IMR-90 (cell line): ENCODE measurements around the gene KAZN. TPM values are rescaled to one million over a fixed set of nuclear protein-coding genes. Genes with fewer than 3 reads are reported as not detected.

Experiments
- ATAC-seq: fragments of 200-7000 bp; cut with Tn5 transposase; 2 replicates; pipeline ENCODE4 v1.9.1; 2020; ENCODE audit warnings: low read depth, mild to moderate bottlenecking, moderate library complexity
- BruUV-seq: library from RNA; stranded (reverse); fragments of 400-500 nt; replicated peaks from 2 replicates; lab custom pipeline; 2021; lab: Mats Ljungman, UMichigan
- CTCF ChIA-PET: fragments of 300-600 bp; formaldehyde crosslinking; extraction: SDS; loops from one replicate; lab custom pipeline; 2021; ENCODE audit warnings: antibody characterized with exemption; lab: Yijun Ruan, JAX
- POLR2A ChIA-PET: fragments of 300-600 bp; sonication (Branson Sonifier 250); formaldehyde crosslinking; loops from one replicate; lab custom pipeline; 2022; ENCODE audit warnings: antibody characterized with exemption; ENCODE audit not compliant: unreplicated experiment; lab: Charles Lee
- DNase-seq: peaks from one replicate; pipeline ENCODE4 v3.0.0; 2013
- H2AFZ ChIP-seq: replicated peaks from 2 replicates; pipeline ENCODE3; 2013; ENCODE audit warnings: low read length, mild to moderate bottlenecking; ENCODE audit not compliant: poor library complexity
- H2AK5ac ChIP-seq: 2 replicates; pipeline ENCODE4 v1.6.1; 2013; ENCODE audit warnings: low read depth, low read length, inconsistent platforms
- H2AK9ac ChIP-seq: replicated peaks from 2 replicates; pipeline ENCODE3; 2013; ENCODE audit warnings: mild to moderate bottlenecking, low read depth, low read length, moderate library complexity; ENCODE audit not compliant: poor library complexity
- H2BK120ac ChIP-seq: 2 replicates; pipeline ENCODE4 v1.6.1; 2013; ENCODE audit warnings: low read depth, low read length, inconsistent platforms
- H2BK15ac ChIP-seq: 3 replicates; pipeline ENCODE4 v1.6.1; 2013; ENCODE audit warnings: low read depth, low read length, inconsistent platforms
- H2BK20ac ChIP-seq: 2 replicates; pipeline ENCODE4 v1.6.1; 2013; ENCODE audit warnings: low read depth, mild to moderate bottlenecking, inconsistent platforms, low read length, moderate library complexity
- H2BK5ac ChIP-seq: 2 replicates; pipeline ENCODE4 v1.6.1; 2013; ENCODE audit warnings: mild to moderate bottlenecking, low read depth, low read length, inconsistent platforms; ENCODE audit not compliant: poor library complexity, severe bottlenecking
- H3K14ac ChIP-seq: replicated peaks from 2 replicates; pipeline ENCODE4 v1.6.1; 2013; ENCODE audit warnings: low read depth, low read length, inconsistent platforms
- H3K18ac ChIP-seq: 2 replicates; pipeline ENCODE4 v1.6.1; 2013; ENCODE audit warnings: low read depth, low read length, control low read depth
- H3K23ac ChIP-seq: 2 replicates; pipeline ENCODE4 v1.6.1; 2013; ENCODE audit warnings: low read depth, low read length, inconsistent platforms
- H3K27ac ChIP-seq: 2 replicates; pipeline ENCODE4 v1.5.1; 2013; ENCODE audit warnings: mild to moderate bottlenecking, control low read depth, low read length; ENCODE audit not compliant: insufficient read depth
- H3K27me3 ChIP-seq: 2 replicates; pipeline ENCODE4 v1.6.1; 2013; ENCODE audit warnings: low read length; ENCODE audit not compliant: control insufficient read depth, insufficient read depth
- H3K36me3 ChIP-seq: 2 replicates; pipeline ENCODE4 v1.6.1; 2013; ENCODE audit warnings: low read length, mixed read lengths; ENCODE audit not compliant: control insufficient read depth, insufficient read depth
- H3K4ac ChIP-seq: 2 replicates; pipeline ENCODE4 v1.6.1; 2013; ENCODE audit warnings: low read depth, low read length, inconsistent platforms
- H3K4me1 ChIP-seq: 2 replicates; pipeline ENCODE4 v1.6.1; 2013; ENCODE audit warnings: low read length, mixed read lengths; ENCODE audit not compliant: control insufficient read depth, insufficient read depth
- H3K4me2 ChIP-seq: 2 replicates; pipeline ENCODE4 v1.6.1; 2013; ENCODE audit warnings: low read depth, mild to moderate bottlenecking, control low read depth, low read length, moderate library complexity
- H3K4me3 ChIP-seq: 2 replicates; pipeline ENCODE4 v1.5.1; 2013; ENCODE audit warnings: low read depth, mild to moderate bottlenecking, control low read depth, low read length, moderate library complexity; ENCODE audit not compliant: insufficient read depth
- H3K56ac ChIP-seq: 2 replicates; pipeline ENCODE4 v1.6.1; 2013; ENCODE audit warnings: low read length, inconsistent platforms; ENCODE audit not compliant: insufficient read depth; ENCODE audit errors: extremely low read depth
- H3K79me1 ChIP-seq, 2 experiments: 2 replicates each; pipeline ENCODE4 v1.6.1; 2013; ENCODE audit warnings: low read length in 2 of 2, inconsistent platforms in 1 of 2, low read depth in 1 of 2
- H3K9ac ChIP-seq: 2 replicates; pipeline ENCODE4 v1.6.1; 2013; ENCODE audit warnings: low read depth, low read length, control low read depth
- H3K9me1 ChIP-seq: 2 replicates; pipeline ENCODE4 v1.6.1; 2013; ENCODE audit warnings: low read length, inconsistent platforms; ENCODE audit not compliant: insufficient read depth
- H3K9me3 ChIP-seq: 2 replicates; pipeline ENCODE4 v1.6.1; 2013; ENCODE audit warnings: low read length; ENCODE audit not compliant: control insufficient read depth, insufficient read depth
- H4K20me1 ChIP-seq: 2 replicates; pipeline ENCODE4 v1.6.1; 2013; ENCODE audit warnings: low read length, inconsistent platforms; ENCODE audit not compliant: insufficient read depth
- H4K5ac ChIP-seq: 2 replicates; pipeline ENCODE4 v1.6.1; 2013; ENCODE audit warnings: mild to moderate bottlenecking, low read depth, low read length, control low read depth
- H4K8ac ChIP-seq, 2 experiments: 2 replicates each; pipeline ENCODE4 v1.6.1; 2013; ENCODE audit warnings: low read depth in 2 of 2, low read length in 2 of 2, control low read depth in 1 of 2, inconsistent platforms in 1 of 2
- H4K91ac ChIP-seq: 2 replicates; pipeline ENCODE4 v1.6.1; 2013; ENCODE audit warnings: low read depth, low read length, inconsistent platforms; ENCODE audit not compliant: insufficient read depth
- BHLHE40 ChIP-seq: fragments of 150-350 bp; IDR thresholded peaks from 2 replicates; pipeline ENCODE4 v1.6.1; 2016; ENCODE audit warnings: mild to moderate bottlenecking, low read depth, low read length
- FOS ChIP-seq: fragments of 150-350 bp; IDR thresholded peaks from 2 replicates; pipeline ENCODE4 v1.6.1; 2016; ENCODE audit warnings: low read depth, low read length
- MAFK ChIP-seq: IDR thresholded peaks from 2 replicates; pipeline ENCODE4 v1.6.1; 2012; ENCODE audit warnings: low read depth, low read length, improper control_type of control experiment
- MXI1 ChIP-seq: IDR thresholded peaks from 2 replicates; pipeline ENCODE4 v1.6.1; 2012; ENCODE audit warnings: low read depth, mild to moderate bottlenecking, low read length, moderate library complexity, borderline replicate concordance
- RAD21 ChIP-seq: IDR thresholded peaks from 2 replicates; pipeline ENCODE4 v1.6.1; 2012; ENCODE audit warnings: low read length, improper control_type of control experiment
- USF2 ChIP-seq: fragments of 150-350 bp; IDR thresholded peaks from 2 replicates; pipeline ENCODE4 v1.6.1; 2017; ENCODE audit warnings: mild to moderate bottlenecking, antibody characterized with exemption, low read length, low read depth
- WGBS, 2 experiments: methylation state at CpG; one replicate each; pipeline versions ENCODE4 v1.1.5 to v1.1.7; 2013; ENCODE audit warnings: missing lambda C conversion rate in 2 of 2; ENCODE audit not compliant: insufficient read length in 1 of 2; ENCODE audit errors: extremely low coverage in 2 of 2; 5-methylcytosine and 5-hydroxymethylcytosine counted together
- dilution Hi-C: fragments of 300-500 bp; cut with HindIII; formaldehyde crosslinking; loops from one replicate; pipeline ENCODE4 v1.14.3; 2018; ENCODE audit warnings: low sequenced_read_pairs; ENCODE audit not compliant: unreplicated experiment
- in situ Hi-C: fragments of 300-500 bp; cut with MboI; formaldehyde crosslinking; loops from 3 replicates; pipeline ENCODE4 v1.14.3; 2019; ENCODE audit warnings: low sequenced_read_pairs, inconsistent platforms, mixed read lengths
- intact Hi-C: fragments of 100-400 bp; cut with micrococcal nuclease; formaldehyde crosslinking; loops from 2 replicates; pipeline ENCODE4 v1.10.0; 2022
- polyA plus RNA-seq, 3 experiments: library from polyadenylated mRNA; depleted of rRNA; stranded (reverse); fragments of >200 nt; gene quantifications; 2 replicates each; pipeline ENCODE4 v1.2.3, GENCODE V29; 2012; ENCODE audit warnings: low replicate concordance in 1 of 3
- total RNA-seq: library from RNA; depleted of rRNA; stranded (reverse); fragments of >200 nt; gene quantifications from 2 replicates; pipeline ENCODE4 v1.2.3, GENCODE V29; 2012
- TF ChIP-seq, protein P1 (sequence below): fragments of 150-350 bp; IDR thresholded peaks from 2 replicates; pipeline ENCODE4 v1.6.1; 2016; ENCODE audit warnings: low read depth, mild to moderate bottlenecking, low read length, moderate library complexity, borderline replicate concordance

The KAZN gene
- total and polyA plus RNA-seq, 2 of the 4 experiments (the other 2 are of a cell fraction), result 5.2 to 10.5 TPM

GRCh38 chr1:15110867-15111230 is 512.4 kb downstream of the KAZN start:
- H3K9ac ChIP-seq, result no peak overlapping the region
- H2AK5ac ChIP-seq, result no peak overlapping the region
- H3K9me3 ChIP-seq, result no peaks in the 10 kb centered on the region
- in situ Hi-C loops (no loop called here), dilution Hi-C loops (no loop called here), intact Hi-C loops (no loop called here)
- no peak overlapping the region for H4K91ac ChIP-seq
- no peak overlapping the region for H2BK5ac ChIP-seq
- POLR2A ChIA-PET, result no interaction called here
- no peaks in the 10 kb centered on the region for H3K36me3 ChIP-seq
- no peak overlapping the region for H3K27ac ChIP-seq
- no peak overlapping the region for H2BK15ac ChIP-seq
- H4K20me1 ChIP-seq, result no peaks in the 10 kb centered on the region
- no peak overlapping the region for H3K4me2 ChIP-seq
- ATAC-seq, result no peak
- H3K23ac ChIP-seq, result no peak overlapping the region
- WGBS, 2 experiments, result no CpG with 5 or more reads among the region's 2 CpGs
- H2AFZ ChIP-seq, result no peak overlapping the region
- H2AK9ac ChIP-seq, result no peak overlapping the region
- BruUV-seq, result no TSS peak
- H3K9me1 ChIP-seq, result no peaks in the 10 kb centered on the region
- no peak for DNase-seq
- no peak overlapping the region for H3K18ac ChIP-seq
- H2BK20ac ChIP-seq, result no peak overlapping the region
- H4K5ac ChIP-seq, result no peak overlapping the region
- H4K8ac ChIP-seq, result no peak overlapping the region
- CTCF ChIA-PET, result no interaction called here
- H3K79me1 ChIP-seq, result no peaks in the 10 kb centered on the region
- H3K56ac ChIP-seq, result no peak overlapping the region
- H3K4me3 ChIP-seq, result no peak overlapping the region
- H3K4ac ChIP-seq, result no peak overlapping the region
- no peak overlapping the region for H3K14ac ChIP-seq
- TF ChIP-seq, protein P1, sequence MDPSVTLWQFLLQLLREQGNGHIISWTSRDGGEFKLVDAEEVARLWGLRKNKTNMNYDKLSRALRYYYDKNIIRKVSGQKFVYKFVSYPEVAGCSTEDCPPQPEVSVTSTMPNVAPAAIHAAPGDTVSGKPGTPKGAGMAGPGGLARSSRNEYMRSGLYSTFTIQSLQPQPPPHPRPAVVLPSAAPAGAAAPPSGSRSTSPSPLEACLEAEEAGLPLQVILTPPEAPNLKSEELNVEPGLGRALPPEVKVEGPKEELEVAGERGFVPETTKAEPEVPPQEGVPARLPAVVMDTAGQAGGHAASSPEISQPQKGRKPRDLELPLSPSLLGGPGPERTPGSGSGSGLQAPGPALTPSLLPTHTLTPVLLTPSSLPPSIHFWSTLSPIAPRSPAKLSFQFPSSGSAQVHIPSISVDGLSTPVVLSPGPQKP, result no peak
- TF ChIP-seq BHLHE40 (no peak), MXI1 (no peak), MAFK (no peak), FOS (no peak), RAD21 (no peak), USF2 (no peak)
- no peak overlapping the region for H2BK120ac ChIP-seq
- H3K27me3 ChIP-seq, result peaks cover under 1% of the 10 kb centered on the region; the same call in 1 of the 2 replicates
- H3K4me1 ChIP-seq, result no peaks in the 10 kb centered on the region; the same call in 1 of the 2 replicates
